Epithelial cell of proximal tubule (primary cell): ENCODE measurements around the gene STAT6. TPM values are rescaled to one million over a fixed set of nuclear protein-coding genes. Genes with fewer than 3 reads are reported as not detected.

ENCODE experiments used
- DNase-seq: peaks from one replicate; pipeline ENCODE4 v3.0.0-alpha.2; 2011; ENCODE audit warnings: low read depth
- H3K4me3 ChIP-seq: 2 replicates; pipeline ENCODE4 v1.5.1; 2011; ENCODE audit warnings: low read depth, mild to moderate bottlenecking, low read length
- CTCF ChIP-seq: conservative IDR thresholded peaks from 2 replicates; pipeline ENCODE4 v1.5.1; 2012; ENCODE audit warnings: low read depth, mild to moderate bottlenecking, low read length
- total RNA-seq: library from RNA; depleted of rRNA; stranded (reverse); fragments of >200 nt; gene quantifications from 2 replicates; pipeline ENCODE4 v1.2.3, GENCODE V29; 2015

The STAT6 gene
- total RNA-seq, 1 donor from 2014 or later, result 71.4 TPM

DNA sequence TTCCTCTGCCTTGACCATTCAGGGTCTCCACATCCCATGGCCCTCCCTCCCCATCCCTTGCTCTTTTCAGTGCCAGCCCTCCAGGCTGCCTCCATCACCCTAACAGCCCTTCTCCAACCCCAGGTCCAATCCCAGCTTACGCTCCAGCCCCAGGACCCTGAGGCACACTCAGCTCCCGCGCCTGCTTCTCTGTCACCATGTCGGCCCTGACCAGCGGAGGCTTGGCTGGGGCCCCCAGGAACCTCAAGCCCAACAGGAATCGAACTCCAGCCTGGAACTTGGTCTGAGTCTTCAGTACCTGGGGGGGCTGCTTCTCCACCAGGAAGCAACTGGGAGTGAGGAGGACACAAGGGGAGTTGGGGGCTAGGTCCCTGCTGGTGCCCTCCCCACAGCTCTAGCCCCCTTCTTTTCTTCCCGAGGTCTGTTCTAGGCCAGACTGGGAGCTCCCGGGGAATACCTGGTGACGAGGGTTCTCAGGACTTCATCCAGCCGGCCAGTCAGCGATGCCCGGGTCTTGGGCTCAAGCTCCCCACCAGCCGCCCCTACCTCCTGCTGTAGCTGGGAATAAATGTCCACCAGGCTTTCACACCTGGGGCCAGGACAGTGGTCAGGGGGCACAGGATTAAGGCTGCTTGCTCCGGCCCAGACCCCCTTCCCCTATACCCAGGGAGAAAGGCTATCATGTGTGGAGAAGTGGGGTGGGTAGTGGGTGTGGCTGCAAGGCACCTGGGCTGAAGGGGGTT is 6.0 kb downstream of the STAT6 start:
- TF ChIP-seq CTCF, result no peak
- H3K4me3 ChIP-seq, result no peak overlapping the region
- DNase-seq, result no peak

- H3K4me3 ChIP-seq, result no peak overlapping the region
- no peak for DNase-seq
- TF ChIP-seq CTCF, result no peak
Observed at GRCh38 chr12:57104292-57104910, 6.8 kb downstream of the STAT6 start.

DNA sequence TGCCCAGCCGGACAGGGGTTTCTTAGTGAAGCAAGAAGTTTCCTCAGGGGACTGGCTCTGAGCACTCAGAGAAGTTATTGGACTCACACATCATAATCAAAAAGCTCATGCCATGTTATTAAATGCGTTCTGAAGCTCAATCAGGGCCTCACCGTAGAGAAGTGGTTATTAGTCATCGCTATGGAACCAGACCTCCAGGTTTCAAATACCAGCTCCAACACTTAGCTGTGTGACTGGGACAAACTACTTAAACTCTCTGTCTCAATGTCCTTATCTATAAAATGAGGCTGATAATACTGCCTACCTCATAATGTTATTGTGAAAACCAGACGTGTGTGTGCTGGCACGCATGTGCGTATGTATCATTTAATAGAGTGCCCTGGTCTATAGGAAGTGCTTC is 7.3 kb downstream of the STAT6 start:
- no peak for DNase-seq
- H3K4me3 ChIP-seq, result no peak overlapping the region
- no peak for TF ChIP-seq CTCF

DNA sequence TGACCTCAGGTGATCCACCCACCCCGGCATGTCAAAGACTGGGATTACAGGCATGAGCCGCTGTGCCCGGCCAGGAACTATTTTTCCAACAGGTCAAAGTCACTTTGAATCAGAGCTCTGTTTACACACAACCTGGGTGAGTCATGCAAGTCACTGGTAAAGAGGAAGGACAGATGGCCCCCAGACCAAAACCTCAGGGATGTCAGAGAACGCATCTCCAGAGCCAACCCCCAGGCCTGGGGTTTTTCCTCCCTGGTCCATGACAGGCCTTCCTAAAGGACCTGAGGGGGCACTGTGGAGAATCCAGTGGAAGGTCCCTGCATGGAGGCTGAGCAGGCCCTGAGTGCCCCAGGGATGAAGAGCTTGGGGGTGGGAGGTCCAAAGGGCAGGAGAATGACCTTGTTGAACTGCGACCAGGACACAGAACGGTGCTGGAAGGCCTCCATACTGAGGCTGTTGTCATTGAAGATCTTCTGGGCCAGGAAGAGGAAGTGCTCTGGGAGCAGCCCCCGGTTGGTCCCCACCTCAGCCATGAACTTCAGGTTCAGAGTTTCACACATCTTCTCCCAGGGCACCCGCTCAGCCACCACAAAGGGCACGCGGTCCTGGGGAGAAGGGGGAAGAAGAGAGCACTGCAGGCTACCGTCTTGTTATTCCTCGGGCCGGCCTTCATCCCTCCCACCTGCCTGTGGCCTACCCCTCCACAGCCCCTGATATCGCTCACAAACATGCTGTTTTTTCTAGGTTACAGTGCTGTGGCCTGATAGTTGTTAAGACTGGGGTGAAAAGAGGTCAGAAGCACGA is 9.1 kb downstream of the STAT6 start:
- no peak for DNase-seq
- no peak overlapping the region for H3K4me3 ChIP-seq
- TF ChIP-seq CTCF, result no peak

DNA sequence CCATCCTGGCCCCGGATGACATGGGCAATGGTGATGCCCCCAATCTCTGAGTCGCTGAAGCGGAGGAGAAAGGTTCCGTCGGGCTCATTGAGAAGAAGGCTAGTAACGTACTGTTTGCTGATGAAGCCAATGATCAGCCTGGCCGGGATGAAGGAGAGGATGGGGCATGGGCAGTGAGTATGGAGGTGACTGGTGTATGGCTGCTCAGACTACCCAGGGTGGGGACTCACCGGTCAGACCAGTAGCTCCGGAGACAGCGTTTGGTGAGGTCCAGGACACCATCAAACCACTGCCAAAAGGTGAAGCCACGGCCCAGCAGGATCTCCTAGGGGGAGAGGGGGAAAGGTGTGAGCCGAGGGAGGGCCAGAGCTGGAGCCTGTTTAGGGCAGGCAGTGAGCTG is 11.4 kb downstream of the STAT6 start:
- no peak overlapping the region for H3K4me3 ChIP-seq
- no peak for TF ChIP-seq CTCF
- no peak for DNase-seq

GRCh38 chr12:57099047-57099714 is 12.0 kb downstream of the STAT6 start:
- H3K4me3 ChIP-seq, result no peak overlapping the region
- TF ChIP-seq CTCF, result no peak
- DNase-seq, result no peak
